ENCODE data around the gene FARS2. TPM values are rescaled to one million over a fixed set of nuclear protein-coding genes. Genes with fewer than 3 reads are reported as not detected.

FARS2 gene
- total RNA-seq = 19.5 and 20.3 TPM in 2 replicates

- intact Hi-C loops (cut with micrococcal nuclease) = loop anchor here (1.0 to 10.0 kb wide), 7 partner anchors 20 to 1236 kb away; partner anchors contain the start of genes CDYL and RPP40
Measured at GRCh38 chr6:5260661-5261544, at the start of gene FARS2, which contains the start of gene LYRM4. FARS2 (plus strand) TSS chr6:5261513. LYRM4 (minus strand) TSS chr6:5260950; CDS start chr6:5260733, 217 bp downstream.

GRCh38 chr6:5213836-5214235 is 47.5 kb upstream of the FARS2 start:
- intact Hi-C loops (cut with micrococcal nuclease) = no loop called here

- intact Hi-C loops (cut with micrococcal nuclease) = no loop called here
Measured at GRCh38 chr6:5214570-5215052, 46.7 kb upstream of the FARS2 start.

GRCh38 chr6:5215159-5215558 is 46.2 kb upstream of the FARS2 start:
- intact Hi-C loops (cut with micrococcal nuclease) = no loop called here

GRCh38 chr6:5215799-5216198 is 45.5 kb upstream of the FARS2 start:
- intact Hi-C loops (cut with micrococcal nuclease) = no loop called here

- intact Hi-C loops (cut with micrococcal nuclease) = no loop called here
Measured at GRCh38 chr6:5217356-5217755, 44.0 kb upstream of the FARS2 start.

- intact Hi-C loops (cut with micrococcal nuclease) = no loop called here
Measured at GRCh38 chr6:5219011-5219691, 42.2 kb upstream of the FARS2 start.

GRCh38 chr6:5220443-5220842 is 40.9 kb upstream of the FARS2 start:
- intact Hi-C loops (cut with micrococcal nuclease) = no loop called here

- intact Hi-C loops (cut with micrococcal nuclease) = no loop called here
Measured at GRCh38 chr6:5223309-5223708, 38.0 kb upstream of the FARS2 start.

- intact Hi-C loops (cut with micrococcal nuclease) = no loop called here
Measured at GRCh38 chr6:5229356-5229755, 32.0 kb upstream of the FARS2 start.

GRCh38 chr6:5230081-5230480 is 31.2 kb upstream of the FARS2 start:
- intact Hi-C loops (cut with micrococcal nuclease) = no loop called here

GRCh38 chr6:5231289-5231688 is 30.0 kb upstream of the FARS2 start:
- intact Hi-C loops (cut with micrococcal nuclease) = no loop called here

GRCh38 chr6:5234874-5235273 is 26.4 kb upstream of the FARS2 start:
- intact Hi-C loops (cut with micrococcal nuclease) = no loop called here

- intact Hi-C loops (cut with micrococcal nuclease) = no loop called here
Measured at GRCh38 chr6:5235830-5236229, 25.5 kb upstream of the FARS2 start.

- intact Hi-C loops (cut with micrococcal nuclease) = no loop called here
Measured at GRCh38 chr6:5237805-5238204, 23.5 kb upstream of the FARS2 start.

- intact Hi-C loops (cut with micrococcal nuclease) = no loop called here
Measured at GRCh38 chr6:5238336-5238735, 23.0 kb upstream of the FARS2 start.

- intact Hi-C loops (cut with micrococcal nuclease) = no loop called here
Measured at GRCh38 chr6:5241252-5241651, 20.1 kb upstream of the FARS2 start.

- intact Hi-C loops (cut with micrococcal nuclease) = no loop called here
Measured at GRCh38 chr6:5243069-5243468, 18.2 kb upstream of the FARS2 start.

- intact Hi-C loops (cut with micrococcal nuclease) = no loop called here
Measured at GRCh38 chr6:5246141-5247097, 14.9 kb upstream of the FARS2 start.

- intact Hi-C loops (cut with micrococcal nuclease) = no loop called here
Measured at GRCh38 chr6:5247201-5247600, 14.1 kb upstream of the FARS2 start.

Measured in T-helper 2 cell treated with Interferon-gamma antibody and Interleukin-4, amounts not matched to agents 100 ng/mL and 5 ng/mL, for 36 hours (primary cell).